HepG2 (cell line): Measurements from ENCODE around the gene RCBTB2.

ENCODE experiments used
- BRCA1 ChIP-seq: sonication (generic); formaldehyde crosslinking; IDR thresholded peaks from 2 replicates; pipeline ENCODE4 v1.4.0; 2020; ENCODE audit warnings: missing genetic modification reagents
- CTCF ChIP-seq: sonication (generic); formaldehyde crosslinking; IDR thresholded peaks from 2 replicates; pipeline ENCODE4 v1.5.0; 2020; ENCODE audit warnings: mild to moderate bottlenecking, missing genetic modification reagents, moderate library complexity
- HMG20A ChIP-seq: IDR thresholded peaks from 2 replicates; pipeline ENCODE4 v1.6.1; 2016; ENCODE audit warnings: borderline replicate concordance
- IRF2 ChIP-seq: IDR thresholded peaks from 2 replicates; pipeline ENCODE4 v1.6.1; 2018; ENCODE audit warnings: missing genetic modification reagents, missing compliant biosample characterization
- SMARCC2 ChIP-seq: fragments of 450-650 bp; IDR thresholded peaks from 2 replicates; pipeline ENCODE4 v1.6.1; 2017; ENCODE audit warnings: antibody characterized with exemption, mild to moderate bottlenecking
- THAP11 ChIP-seq: IDR thresholded peaks from 2 replicates; pipeline ENCODE4 v1.6.1; 2016; ENCODE audit warnings: missing biosample characterization, missing genetic modification reagents
- U2AF1 ChIP-seq: fragments of 200-400 bp; formaldehyde crosslinking; optimal IDR thresholded peaks from 2 replicates; pipeline ENCODE3; 2017; ENCODE audit warnings: mild to moderate bottlenecking, low read depth, low read length
- ZBTB21 ChIP-seq: sonication (generic); formaldehyde crosslinking; IDR thresholded peaks from 2 replicates; pipeline ENCODE4 v1.4.0; 2020; ENCODE audit warnings: missing genetic modification reagents
- ZBTB3 ChIP-seq: sonication (generic); formaldehyde crosslinking; IDR thresholded peaks from 2 replicates; pipeline ENCODE4 v1.4.0; 2020; ENCODE audit warnings: low read depth, mild to moderate bottlenecking, moderate library complexity, missing genetic modification reagents, borderline replicate concordance
- ZNF547 ChIP-seq: sonication (generic); formaldehyde crosslinking; IDR thresholded peaks from 2 replicates; pipeline ENCODE4 v1.5.1; 2020; ENCODE audit warnings: mild to moderate bottlenecking, missing genetic modification reagents
- ZNF891 ChIP-seq: sonication (generic); formaldehyde crosslinking; IDR thresholded peaks from 2 replicates; pipeline ENCODE4 v1.5.0; 2020; ENCODE audit warnings: mild to moderate bottlenecking, missing genetic modification reagents

GRCh38 chr13:48549658-48550057 is 16.8 kb upstream of the RCBTB2 start:
- TF ChIP-seq IRF2 (no peak), U2AF1 (no peak), ZBTB21 (CRISPR knock-in tag) (no peak), ZNF547 (CRISPR knock-in tag) (no peak), ZBTB3 (CRISPR knock-in tag) (no peak), BRCA1 (CRISPR knock-in tag) (no peak), ZNF891 (CRISPR knock-in tag) (no peak), HMG20A (no peak), SMARCC2 (no peak), CTCF (CRISPR knock-in tag) (no peak), THAP11 (CRISPR knock-in tag) (no peak)
